GM12878 (cell line): ENCODE results near the gene FAM229B.

Experiments
- BHLHE40 ChIP-seq, 2 experiments: fragments of 450-650 bp in 1 of 2; IDR thresholded peaks; 2 replicates each; pipeline ENCODE4 v1.6.1; 2011 to 2017; ENCODE audit warnings: low read depth in 2 of 2, borderline replicate concordance in 1 of 2, improper control_type of control experiment in 1 of 2, low read length in 1 of 2, mild to moderate bottlenecking in 1 of 2
- KAT2A ChIP-seq: conservative IDR thresholded peaks from 2 replicates; pipeline ENCODE4 v1.6.1; 2011; ENCODE audit warnings: low read depth, low read length; ENCODE audit not compliant: control insufficient read depth
- RFX5 ChIP-seq: IDR thresholded peaks from 2 replicates; pipeline ENCODE4 v1.6.1; 2011; ENCODE audit warnings: low read depth, low read length, improper control_type of control experiment

- TF ChIP-seq BHLHE40 (IDR thresholded peaks at IDR 0.05; ENCODE audit: borderline replicate concordance in 1 of 2, low read depth in 2 of 2, low read length in 1 of 2), result no peak
- no peak for TF ChIP-seq KAT2A
- no peak for TF ChIP-seq RFX5
Observed at GRCh38 chr6:112065426-112065986, 21.9 kb upstream of the FAM229B start.
